NOMO-1 (cell line): ENCODE results near the gene CTRB1.
"Not testable (repeated sequence)": the region's sequence is repeated elsewhere in the genome, so short reads cannot be mapped to it uniquely, and the experiment has no call there.

Source experiments
- DNase-seq, 2 experiments: peaks; one replicate each; lab custom pipeline; 2025; ENCODE audit not compliant: unreplicated experiment in 2 of 2; lab: John Stamatoyannopoulos, UW

The CTRB1 gene

DNA sequence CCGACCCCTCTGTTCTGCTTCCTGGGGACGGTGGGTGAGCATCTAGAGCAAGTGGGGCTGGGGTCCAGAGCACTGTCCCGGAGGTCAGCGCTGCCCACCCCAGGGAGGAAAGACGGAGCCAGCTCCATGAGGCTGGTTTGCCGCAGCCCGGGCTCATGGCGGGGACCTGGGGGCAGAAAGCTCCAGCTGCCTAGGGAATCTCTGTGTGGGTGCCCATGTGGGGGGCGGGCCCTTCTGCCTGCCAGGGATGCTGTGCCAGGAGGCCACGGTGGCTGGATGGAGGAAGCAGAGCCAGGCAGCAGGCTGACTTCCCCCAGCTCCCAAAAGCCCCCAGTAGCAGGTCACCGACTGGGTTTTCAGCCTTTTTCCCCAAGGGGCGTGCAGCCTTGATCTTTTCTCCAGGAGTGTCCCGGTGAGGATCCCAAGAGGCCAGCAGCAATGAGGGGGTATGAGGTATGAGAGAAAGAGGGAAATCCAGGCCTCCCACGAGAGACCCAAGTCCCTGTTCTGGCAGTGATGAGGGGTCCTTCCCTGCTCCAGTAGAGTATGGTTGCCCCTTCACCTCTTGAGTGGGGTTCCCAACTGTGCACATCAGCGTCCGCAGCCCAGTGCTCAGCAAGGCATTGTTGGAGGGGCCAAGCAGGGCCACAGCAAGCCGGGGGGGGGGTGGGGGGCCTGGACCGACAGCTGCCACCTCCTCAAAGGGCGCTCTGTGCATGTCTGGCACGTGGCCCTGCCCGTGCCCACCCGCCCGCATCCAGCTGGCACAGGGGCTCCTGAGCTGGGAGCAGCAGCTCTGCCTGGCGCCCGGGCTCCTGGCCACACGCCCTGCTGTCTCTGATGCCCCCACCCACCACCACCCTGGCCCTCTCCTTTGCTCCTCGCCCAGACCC lies 48.2 kb downstream of the CTRB1 start:
- DNase-seq, result no peak

DNA sequence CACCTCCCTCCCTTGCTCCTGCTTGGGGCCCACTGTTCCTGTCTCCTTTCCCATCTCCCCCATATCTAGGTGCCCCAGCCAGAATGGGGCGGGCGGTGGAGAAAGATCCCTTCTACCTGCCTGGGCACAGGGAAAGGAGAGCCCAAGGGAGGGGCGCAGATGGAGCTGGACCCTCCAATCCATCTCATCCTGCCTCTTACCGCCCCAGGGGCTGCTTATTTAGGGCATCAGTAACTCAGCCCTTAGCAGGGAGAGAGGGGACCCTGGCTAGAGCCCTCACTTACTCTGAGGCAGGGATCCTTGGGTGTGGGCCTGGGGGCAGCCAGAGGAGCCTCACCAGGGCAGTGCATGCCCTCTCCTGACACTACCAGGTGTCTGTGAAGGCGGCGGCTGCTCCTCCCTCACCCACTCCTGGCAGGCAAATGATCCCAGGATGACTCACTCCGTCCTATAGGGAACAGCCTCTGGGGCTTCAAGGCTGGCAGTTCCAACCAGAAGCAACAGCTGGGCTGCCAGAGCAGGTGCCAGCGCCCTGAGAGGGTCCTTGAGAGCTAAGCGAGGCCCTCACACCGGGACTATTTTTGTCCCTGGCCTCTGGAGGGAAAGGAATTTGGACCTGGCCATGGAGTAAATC lies 49.0 kb downstream of the CTRB1 start:
- DNase-seq, result no peak

DNA sequence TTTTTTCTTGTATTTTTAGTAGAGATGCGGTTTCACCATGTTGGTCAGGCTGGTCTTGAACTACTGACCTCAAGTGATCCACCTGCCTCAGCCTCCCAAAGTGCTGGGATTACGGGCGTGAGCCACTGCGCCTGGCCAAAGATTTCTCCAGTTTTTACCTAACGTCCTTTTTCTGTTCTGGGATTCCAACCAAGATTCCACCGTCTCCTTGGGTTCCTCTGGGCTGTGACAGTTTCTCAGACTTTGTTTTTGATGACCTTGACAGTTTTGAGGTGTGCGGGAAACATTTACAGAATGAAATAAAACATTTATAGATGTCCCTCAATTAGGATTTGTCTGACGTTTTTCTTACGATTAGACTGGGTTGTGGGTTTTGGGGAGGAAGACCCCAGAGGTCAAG lies 50.6 kb downstream of the CTRB1 start:
- DNase-seq, result not testable (repeated sequence)

DNA sequence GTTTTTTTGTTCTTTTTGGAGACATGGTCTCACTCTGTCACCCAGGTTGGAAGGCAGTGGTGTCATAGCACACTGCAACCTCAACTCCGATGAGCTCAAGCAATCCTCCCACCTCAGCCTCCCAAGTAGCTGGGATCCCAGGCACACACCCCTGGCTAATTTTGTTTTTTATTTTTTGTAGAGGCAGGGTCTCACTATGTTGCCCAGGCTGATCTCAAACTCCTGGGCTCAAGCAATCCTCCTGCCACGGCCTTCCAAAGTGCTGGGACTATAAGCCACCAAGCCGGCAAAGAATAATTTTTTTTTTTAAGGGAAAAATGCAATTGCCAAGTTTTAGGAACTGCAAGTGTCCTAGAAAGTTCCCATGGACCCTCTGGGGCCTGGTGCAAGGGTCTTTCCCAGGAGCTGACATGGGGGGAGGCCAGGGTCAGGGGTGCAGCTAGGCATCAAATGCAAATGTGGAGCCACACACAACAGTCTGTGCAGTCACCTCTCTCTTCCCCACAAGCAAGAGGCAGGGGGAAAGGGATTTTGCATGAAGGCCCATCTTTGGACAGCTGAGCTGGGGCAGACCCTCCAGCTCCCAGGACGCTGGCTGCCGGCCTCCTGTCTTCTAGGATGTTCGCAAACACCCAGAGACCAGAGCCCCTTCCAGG lies 52.8 kb downstream of the CTRB1 start:
- no peak for DNase-seq

DNA sequence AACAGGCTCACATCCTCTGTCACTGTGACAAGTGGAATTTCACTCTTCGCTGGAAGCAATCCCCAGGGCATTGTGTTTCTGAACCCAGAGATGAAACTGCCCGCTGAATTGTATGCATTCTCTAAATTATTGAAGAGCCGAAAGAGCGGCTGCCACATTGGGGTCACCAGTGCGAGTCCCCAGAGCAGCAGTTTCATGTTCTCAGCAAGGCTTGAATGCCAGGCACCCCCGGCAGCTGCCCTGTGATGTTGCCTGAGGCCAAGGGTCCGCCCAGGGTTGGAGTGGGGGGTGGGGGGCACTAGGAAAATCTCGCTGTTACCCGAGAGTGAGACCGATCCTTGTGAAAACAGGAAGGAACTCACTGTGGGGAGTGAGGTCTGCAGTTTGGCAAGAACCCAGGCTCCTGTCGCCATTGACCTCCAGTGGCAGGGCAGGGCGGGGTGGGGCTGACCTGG lies 53.3 kb downstream of the CTRB1 start:
- peak; percentile 10 to 44 for DNase-seq

DNA sequence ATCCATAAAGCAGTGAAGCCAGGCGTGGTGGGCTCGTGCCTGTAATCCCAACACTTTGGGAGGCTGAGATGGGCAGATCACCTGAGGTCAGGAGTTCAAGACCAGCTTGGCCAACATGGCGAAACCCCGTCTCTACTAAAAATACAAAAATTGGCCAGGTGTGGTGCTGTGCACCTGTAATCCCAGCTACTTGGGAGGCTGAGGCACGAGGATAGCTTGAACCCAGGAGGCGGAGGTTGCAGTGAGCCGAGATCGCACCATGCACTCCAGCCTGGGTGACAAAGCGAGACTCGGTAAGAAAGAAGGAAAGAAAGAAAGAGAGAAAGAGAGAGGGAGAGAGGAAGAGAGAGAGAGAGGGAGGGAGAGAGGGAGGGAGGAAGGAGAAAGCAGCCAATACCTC lies 53.8 kb downstream of the CTRB1 start:
- not testable (repeated sequence) for DNase-seq

DNA sequence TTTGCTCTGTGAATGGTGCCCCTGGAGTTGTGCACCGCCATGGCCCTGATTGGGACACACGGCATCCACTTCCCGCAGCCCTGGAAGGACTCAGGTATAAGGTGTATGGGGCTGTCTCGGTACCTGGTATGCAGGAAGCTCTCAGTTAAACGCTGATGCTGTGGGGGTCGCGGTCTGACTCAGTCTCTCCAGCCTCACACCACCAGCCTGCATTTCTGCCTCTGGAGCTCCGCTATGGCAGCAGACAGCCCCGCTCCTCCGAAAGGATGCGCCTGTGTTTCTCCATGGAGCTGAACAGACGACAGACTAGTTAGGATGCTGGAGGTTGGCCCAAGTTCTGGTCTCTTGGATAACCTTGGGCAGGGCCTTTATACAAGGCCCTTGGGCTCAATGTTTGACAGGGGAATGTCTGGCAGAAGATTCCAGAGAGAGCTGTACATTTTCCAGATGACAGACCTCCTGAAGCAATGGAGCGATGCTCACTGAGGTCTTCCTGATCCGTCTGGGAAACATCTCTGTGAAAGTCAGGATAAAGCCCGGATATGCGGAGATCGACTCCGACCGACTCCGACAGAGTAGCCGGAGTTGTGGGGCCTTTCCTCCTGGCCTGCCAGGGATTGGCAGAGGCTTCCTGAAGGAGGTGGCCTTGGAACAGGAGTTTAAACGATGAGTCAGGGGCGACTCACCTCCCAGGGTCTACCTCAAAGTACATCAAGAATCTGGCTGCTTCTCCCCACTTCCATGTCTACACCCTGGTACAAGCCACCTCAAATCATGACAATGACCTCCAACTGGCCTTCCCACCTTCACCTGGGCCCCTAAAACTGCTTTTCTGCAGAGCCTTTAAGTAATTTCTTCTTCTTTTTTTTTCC lies 54.5 kb downstream of the CTRB1 start:
- no peak for DNase-seq
